SK-N-SH treated with all-trans-retinoic acid at 6 μM for 48 hours (cell line): ENCODE measurements around the gene XRCC1.

Experiments used
- ATAC-seq: fragments of 200-7000 bp; cut with Tn5 transposase; 3 replicates; pipeline ENCODE4 v1.9.1; 2020; ENCODE audit warnings: mild to moderate bottlenecking, moderate library complexity
- ARNTL ChIP-seq: fragments of 450-650 bp; formaldehyde crosslinking; IDR thresholded peaks from 2 replicates; pipeline ENCODE4 v1.5.0; 2020; ENCODE audit warnings: low read depth, mild to moderate bottlenecking, moderate library complexity, borderline replicate concordance
- BACH2 ChIP-seq: fragments of 250-450 bp; sonication (Bioruptor Pico); IDR thresholded peaks from 2 replicates; pipeline ENCODE4 v1.9.0; 2021; ENCODE audit warnings: mild to moderate bottlenecking, borderline replicate concordance
- CSDC2 ChIP-seq: fragments of 250-450 bp; sonication (Bioruptor Pico); IDR thresholded peaks from 2 replicates; pipeline ENCODE4 v1.5.0; 2020; ENCODE audit warnings: mild to moderate bottlenecking, moderate library complexity
- CSRNP3 ChIP-seq: fragments of 250-450 bp; sonication (Bioruptor Pico); IDR thresholded peaks from 2 replicates; pipeline ENCODE4 v1.5.1; 2021; ENCODE audit warnings: mild to moderate bottlenecking, moderate library complexity
- ESRRG ChIP-seq: fragments of 250-450 bp; sonication (Bioruptor Pico); IDR thresholded peaks from 2 replicates; pipeline ENCODE4 v1.6.1; 2021; ENCODE audit warnings: mild to moderate bottlenecking
- GLIS3 ChIP-seq: fragments of 250-450 bp; sonication (Bioruptor Pico); IDR thresholded peaks from 2 replicates; pipeline ENCODE4 v1.5.0; 2020; ENCODE audit warnings: mild to moderate bottlenecking, moderate library complexity
- ISL1 ChIP-seq: fragments of 250-450 bp; sonication (Bioruptor Pico); IDR thresholded peaks from 2 replicates; pipeline ENCODE4 v2.1.2; 2022; ENCODE audit warnings: mild to moderate bottlenecking, moderate library complexity
- OSR1 ChIP-seq: fragments of 250-450 bp; sonication (Bioruptor Pico); IDR thresholded peaks from 2 replicates; pipeline ENCODE4 v1.8.0; 2022; ENCODE audit warnings: moderate library complexity, mild to moderate bottlenecking, inconsistent platforms
- PATZ1 ChIP-seq: fragments of 250-450 bp; sonication (Bioruptor Pico); IDR thresholded peaks from 2 replicates; pipeline ENCODE4 v1.8.0; 2020; ENCODE audit warnings: mild to moderate bottlenecking, moderate library complexity, borderline replicate concordance
- POU6F1 ChIP-seq: fragments of 250-450 bp; sonication (Bioruptor Pico); IDR thresholded peaks from 2 replicates; pipeline ENCODE4 v1.8.0; 2021; ENCODE audit warnings: low read depth, mild to moderate bottlenecking, moderate library complexity, borderline replicate concordance
- PPARA ChIP-seq: fragments of 250-450 bp; sonication (Bioruptor Pico); IDR thresholded peaks from 2 replicates; pipeline ENCODE4 v1.5.0; 2020; ENCODE audit warnings: mild to moderate bottlenecking, borderline replicate concordance
- RARB ChIP-seq: fragments of 250-450 bp; sonication (Bioruptor Pico); IDR thresholded peaks from 2 replicates; pipeline ENCODE4 v1.8.0; 2021; ENCODE audit warnings: mild to moderate bottlenecking, moderate library complexity
- SNAI2 ChIP-seq: fragments of 250-450 bp; sonication (Bioruptor Pico); IDR thresholded peaks from 2 replicates; pipeline ENCODE4 v1.5.0; 2020; ENCODE audit warnings: mild to moderate bottlenecking, moderate library complexity
- TCF4 ChIP-seq: fragments of 250-450 bp; sonication (Bioruptor Pico); IDR thresholded peaks from 2 replicates; pipeline ENCODE4 v1.8.0; 2021; ENCODE audit warnings: mild to moderate bottlenecking, moderate library complexity, borderline replicate concordance
- TOX ChIP-seq: fragments of 250-450 bp; sonication (Bioruptor Pico); IDR thresholded peaks from 2 replicates; pipeline ENCODE4 v1.8.0; 2021; ENCODE audit warnings: mild to moderate bottlenecking, moderate library complexity, borderline replicate concordance
- TSHZ2 ChIP-seq: fragments of 250-450 bp; sonication (Bioruptor Pico); IDR thresholded peaks from 2 replicates; pipeline ENCODE4 v1.5.0; 2020; ENCODE audit warnings: mild to moderate bottlenecking, moderate library complexity
- ZC3H10 ChIP-seq: fragments of 250-450 bp; sonication (Bioruptor Pico); IDR thresholded peaks from 2 replicates; pipeline ENCODE4 v1.5.1; 2021; ENCODE audit warnings: mild to moderate bottlenecking, moderate library complexity
- ZFP3 ChIP-seq: fragments of 250-450 bp; sonication (Bioruptor Pico); IDR thresholded peaks from 2 replicates; pipeline ENCODE4 v1.5.0; 2020; ENCODE audit warnings: mild to moderate bottlenecking, moderate library complexity
- ZFP30 ChIP-seq: fragments of 450-650 bp; formaldehyde crosslinking; IDR thresholded peaks from 2 replicates; pipeline ENCODE4 v1.5.0; 2022; ENCODE audit warnings: mild to moderate bottlenecking, moderate library complexity
- ZNF565 ChIP-seq: fragments of 450-650 bp; formaldehyde crosslinking; conservative IDR thresholded peaks from 2 replicates; pipeline ENCODE4 v1.5.0; 2020; ENCODE audit warnings: low read depth, mild to moderate bottlenecking, moderate library complexity
- ZNF70 ChIP-seq: fragments of 450-650 bp; formaldehyde crosslinking; IDR thresholded peaks from 2 replicates; pipeline ENCODE4 v1.5.0; 2020; ENCODE audit warnings: mild to moderate bottlenecking, moderate library complexity

The XRCC1 gene

GRCh38 chr19:43511324-43511723, 64.0 kb downstream of the XRCC1 start:
- ATAC-seq: no peak
- TF ChIP-seq PPARA (CRISPR knock-in tag) (no peak), PATZ1 (CRISPR knock-in tag) (no peak), SNAI2 (CRISPR knock-in tag) (no peak), POU6F1 (CRISPR knock-in tag) (no peak), ZNF565 (no peak), TCF4 (CRISPR knock-in tag) (no peak), ZFP30 (no peak), OSR1 (CRISPR knock-in tag) (no peak), BACH2 (CRISPR knock-in tag) (no peak), ZNF70 (CRISPR knock-in tag) (no peak), CSDC2 (CRISPR knock-in tag) (no peak), ESRRG (CRISPR knock-in tag) (no peak), RARB (no peak), CSRNP3 (CRISPR knock-in tag) (no peak)
- TF ChIP-seq, all 23 proteins: peak for 0

- no peak for TF ChIP-seq SNAI2 (CRISPR knock-in tag)
- TF ChIP-seq ESRRG (CRISPR knock-in tag): no peak
- TF ChIP-seq GLIS3 (CRISPR knock-in tag): no peak
- no peak for TF ChIP-seq ARNTL (CRISPR knock-in tag)
- TF ChIP-seq TSHZ2 (CRISPR knock-in tag): no peak
- no peak for TF ChIP-seq ISL1
- TF ChIP-seq ZNF70 (CRISPR knock-in tag): no peak
- TF ChIP-seq RARB: no peak
- TF ChIP-seq ZFP30: no peak
- no peak for ATAC-seq
Observed at GRCh38 chr19:43510713-43511112, 64.6 kb downstream of the XRCC1 start.

GRCh38 chr19:43507880-43508279, 67.4 kb downstream of the XRCC1 start:
- ATAC-seq: no peak
- TF ChIP-seq SNAI2 (CRISPR knock-in tag): no peak
- no peak for TF ChIP-seq TOX (CRISPR knock-in tag)
- no peak for TF ChIP-seq ARNTL (CRISPR knock-in tag)
- TF ChIP-seq OSR1 (CRISPR knock-in tag): no peak
- no peak for TF ChIP-seq TSHZ2 (CRISPR knock-in tag)
- TF ChIP-seq ZNF70 (CRISPR knock-in tag): no peak
- no peak for TF ChIP-seq POU6F1 (CRISPR knock-in tag)
- no peak for TF ChIP-seq ZC3H10 (CRISPR knock-in tag)
- TF ChIP-seq TCF4 (CRISPR knock-in tag): no peak
- TF ChIP-seq ZFP3 (CRISPR knock-in tag): no peak
